Measurements from ENCODE around the gene HBS1L. TPM values are rescaled to one million over a fixed set of nuclear protein-coding genes. Genes with fewer than 3 reads are reported as not detected.
A peak's percentile ranks its signal among the peaks of the same experiment; 100 is the strongest.

The HBS1L gene
- total RNA-seq, 1 experiment from 2014 or later: 89.4 TPM

DNA sequence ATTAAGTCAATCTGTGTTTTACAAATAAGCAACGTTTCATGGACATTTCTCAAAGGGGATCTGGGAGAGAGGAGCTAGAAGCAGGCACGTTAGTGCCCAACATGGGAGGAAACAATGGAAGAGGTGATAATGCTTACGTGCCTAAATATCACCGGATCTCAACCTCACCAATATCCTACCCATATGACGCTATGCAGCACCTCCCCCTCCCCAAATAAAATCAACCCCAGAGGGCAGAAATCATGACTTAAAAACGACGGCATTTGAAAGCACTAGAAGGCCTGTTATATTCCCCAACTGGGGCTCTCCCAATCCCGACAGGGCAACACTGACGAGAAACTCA, 425 bp downstream of the HBS1L start:
- DNase-seq (ENCODE audit: low read depth, low spot score) (no peak), ATAC-seq (peak; percentile 26)
- TSS peak; percentile 65 for BruUV-seq (replicated peaks)
- Histone ChIP-seq H3K79me2 (ENCODE audit: insufficient read depth, low read length) (peaks cover 53% of the 10 kb centered on the region), H4K20me1 (ENCODE audit: insufficient read depth) (peaks cover 2% of the 10 kb centered on the region; the same call in 1 of the 2 replicates), H3K4me3 (replicated peaks in 1 of 2; ENCODE audit: low read depth in 1 of 2, low read length in 2 of 2) (peak overlapping the region; percentile 83 to 97), H3K27ac (ENCODE audit: low read depth, low read length) (peak overlapping the region; percentile 84), H2AFZ (ENCODE audit: low read depth, low read length, poor library complexity, severe bottlenecking) (peak overlapping the region; percentile 70), H3K4me2 (ENCODE audit: low read length) (peak overlapping the region; percentile 85), H3K9ac (ENCODE audit: low read length) (peak overlapping the region; percentile 96), H3K36me3 (ENCODE audit: control insufficient read depth in 1 of 2, insufficient read depth in 2 of 2, low read length in 2 of 2) (peaks cover 2 to 8% of the 10 kb centered on the region in 2 experiments; a peak in 1 of 4 replicates), H3K9me2 (ENCODE audit: insufficient read depth) (no peaks in the 10 kb centered on the region), H3K27me3 (ENCODE audit: insufficient read depth, low read length) (no peaks in the 10 kb centered on the region), H3K9me3 (ENCODE audit: control insufficient read depth in 1 of 2, insufficient read depth in 1 of 2, low read depth in 1 of 2, low read length in 2 of 2) (no peaks in the 10 kb centered on the region), H3K4me1 (ENCODE audit: control insufficient read depth in 1 of 2, insufficient read depth in 2 of 2, low read length in 2 of 2) (peaks cover 0 to 20% of the 10 kb centered on the region in 2 experiments; a peak in 3 of 4 replicates)
- 0 out of 2 replicates have a peak, but pooled peaks have one; percentile 26 for TF ChIP-seq SIN3A (IDR thresholded peaks at IDR 0.05; ENCODE audit: low read depth)
- TF ChIP-seq, protein P1, sequence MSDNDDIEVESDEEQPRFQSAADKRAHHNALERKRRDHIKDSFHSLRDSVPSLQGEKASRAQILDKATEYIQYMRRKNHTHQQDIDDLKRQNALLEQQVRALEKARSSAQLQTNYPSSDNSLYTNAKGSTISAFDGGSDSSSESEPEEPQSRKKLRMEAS (IDR thresholded peaks at IDR 0.05): 0 out of 2 replicates have a peak, but pooled peaks have one; percentile 39
- TF ChIP-seq TCF7L2 (IDR thresholded peaks at IDR 0.05; ENCODE audit: borderline replicate concordance, extremely low read depth, insufficient read depth, insufficient read length): no peak
- ChIA-PET CTCF (no interaction called here), RAD21 (ENCODE audit: low non-redundant PET in 1 of 2, low total read pairs in 2 of 2, uncharacterized antibody in 2 of 2, unreplicated experiment in 2 of 2) (no interaction called here), POLR2A (interaction anchor here (1.0 to 1.7 kb wide), 5 partner anchors 8 to 33 kb away, joined by 3 to 6 read pairs (median 4); no protein-coding TSS in a partner anchor)
- intact Hi-C loops (cut with micrococcal nuclease): no loop called here

DNA sequence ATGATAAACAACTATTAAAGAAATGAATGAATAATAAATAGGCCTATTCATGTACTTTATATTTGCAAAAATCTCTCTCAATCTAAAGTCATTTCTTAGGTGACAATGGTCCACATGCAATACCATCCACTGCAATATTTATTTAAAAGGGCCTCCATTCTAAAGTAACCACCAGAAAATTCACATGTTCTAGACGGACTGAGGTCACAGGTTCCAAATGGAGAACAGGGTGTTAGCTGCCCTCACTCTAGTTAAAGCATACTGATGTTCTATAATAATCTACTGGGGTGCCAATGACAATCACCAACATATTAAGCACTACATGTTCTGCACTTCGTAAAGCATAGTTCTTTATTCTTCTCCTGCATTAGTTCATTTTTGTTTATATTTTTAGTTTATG, 1.2 kb downstream of the HBS1L start:
- no peak for TF ChIP-seq CEBPB (IDR thresholded peaks at IDR 0.05; ENCODE audit: low read depth)
- no peak for TF ChIP-seq EZH2phosphoT487 (IDR thresholded peaks at IDR 0.05; ENCODE audit: borderline replicate concordance)
- no peak for TF ChIP-seq EGR1 (IDR thresholded peaks at IDR 0.05; ENCODE audit: low read depth)
- TF ChIP-seq, protein P2, sequence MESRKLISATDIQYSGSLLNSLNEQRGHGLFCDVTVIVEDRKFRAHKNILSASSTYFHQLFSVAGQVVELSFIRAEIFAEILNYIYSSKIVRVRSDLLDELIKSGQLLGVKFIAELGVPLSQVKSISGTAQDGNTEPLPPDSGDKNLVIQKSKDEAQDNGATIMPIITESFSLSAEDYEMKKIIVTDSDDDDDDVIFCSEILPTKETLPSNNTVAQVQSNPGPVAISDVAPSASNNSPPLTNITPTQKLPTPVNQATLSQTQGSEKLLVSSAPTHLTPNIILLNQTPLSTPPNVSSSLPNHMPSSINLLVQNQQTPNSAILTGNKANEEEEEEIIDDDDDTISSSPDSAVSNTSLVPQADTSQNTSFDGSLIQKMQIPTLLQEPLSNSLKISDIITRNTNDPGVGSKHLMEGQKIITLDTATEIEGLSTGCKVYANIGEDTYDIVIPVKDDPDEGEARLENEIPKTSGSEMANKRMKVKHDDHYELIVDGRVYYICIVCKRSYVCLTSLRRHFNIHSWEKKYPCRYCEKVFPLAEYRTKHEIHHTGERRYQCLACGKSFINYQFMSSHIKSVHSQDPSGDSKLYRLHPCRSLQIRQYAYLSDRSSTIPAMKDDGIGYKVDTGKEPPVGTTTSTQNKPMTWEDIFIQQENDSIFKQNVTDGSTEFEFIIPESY (IDR thresholded peaks at IDR 0.05; ENCODE audit: extremely low read depth, insufficient replicate concordance, low read length): no peak
- no peak for TF ChIP-seq SP1 (IDR thresholded peaks at IDR 0.05; ENCODE audit: low read depth)
- no peak for TF ChIP-seq POLR2A (IDR thresholded peaks at IDR 0.05; ENCODE audit: borderline replicate concordance, extremely low read depth, insufficient read depth, insufficient read length)
- Histone ChIP-seq H3K36me3 (ENCODE audit: control insufficient read depth in 1 of 2, insufficient read depth in 2 of 2, low read length in 2 of 2) (peaks cover 4 to 8% of the 10 kb centered on the region in 2 experiments; a peak in 1 of 4 replicates), H3K4me1 (ENCODE audit: control insufficient read depth in 1 of 2, insufficient read depth in 2 of 2, low read length in 2 of 2) (peaks cover 0 to 20% of the 10 kb centered on the region in 2 experiments; a peak in 3 of 4 replicates), H3K9me2 (ENCODE audit: insufficient read depth) (no peaks in the 10 kb centered on the region), H3K4me2 (ENCODE audit: low read length) (peak overlapping the region; percentile 85), H3K27me3 (ENCODE audit: insufficient read depth, low read length) (no peaks in the 10 kb centered on the region), H3K4me3 (replicated peaks in 1 of 2; ENCODE audit: low read depth in 1 of 2, low read length in 2 of 2) (peak overlapping the region; percentile 83 to 97), H2AFZ (ENCODE audit: low read depth, low read length, poor library complexity, severe bottlenecking) (no peak overlapping the region), H3K9me3 (ENCODE audit: control insufficient read depth in 1 of 2, insufficient read depth in 1 of 2, low read depth in 1 of 2, low read length in 2 of 2) (no peaks in the 10 kb centered on the region), H3K79me2 (ENCODE audit: insufficient read depth, low read length) (peaks cover 61% of the 10 kb centered on the region), H3K27ac (ENCODE audit: low read depth, low read length) (no peak overlapping the region), H3K9ac (ENCODE audit: low read length) (peak overlapping the region; percentile 96), H4K20me1 (ENCODE audit: insufficient read depth) (peaks cover 2% of the 10 kb centered on the region; the same call in 1 of the 2 replicates)
- ChIA-PET POLR2A (no interaction called here), RAD21 (ENCODE audit: low non-redundant PET in 1 of 2, low total read pairs in 2 of 2, uncharacterized antibody in 2 of 2, unreplicated experiment in 2 of 2) (no interaction called here), CTCF (no interaction called here)
- BruUV-seq (replicated peaks): no TSS peak
- ATAC-seq: no peak
- intact Hi-C loops (cut with micrococcal nuclease): no loop called here
- no peak for DNase-seq (ENCODE audit: low read depth, low spot score)
